Type B pancreatic cell (in vitro differentiated cells): ENCODE results near the gene TDRD10. TPM values are rescaled to one million over a fixed set of nuclear protein-coding genes. Genes with fewer than 3 reads are reported as not detected.

Experiments used
- DNase-seq: peaks from one replicate; pipeline ENCODE4 v3.0.0; 2021; ENCODE audit warnings: mixed read lengths; ENCODE audit not compliant: unreplicated experiment; ENCODE audit errors: extremely low spot score
- H3K27ac Mint-ChIP-seq: 2 replicates; pipeline ENCODE4 v1.8.0; 2021; ENCODE audit warnings: mild to moderate bottlenecking, mixed read lengths
- H3K27me3 Mint-ChIP-seq: 2 replicates; pipeline ENCODE4 v1.8.0; 2021; ENCODE audit warnings: mixed read lengths
- H3K36me3 Mint-ChIP-seq: 2 replicates; pipeline ENCODE4 v1.8.0; 2021; ENCODE audit warnings: mixed read lengths
- H3K4me1 Mint-ChIP-seq: one replicate; pipeline ENCODE4 v1.8.0; 2021; ENCODE audit warnings: mixed read lengths; ENCODE audit not compliant: unreplicated experiment
- H3K4me3 Mint-ChIP-seq: 2 replicates; pipeline ENCODE4 v1.8.0; 2021; ENCODE audit warnings: mild to moderate bottlenecking, mixed read lengths
- H3K9me3 Mint-ChIP-seq: 2 replicates; pipeline ENCODE4 v1.8.0; 2021; ENCODE audit warnings: mixed read lengths
- total RNA-seq: library from RNA; stranded (reverse); gene quantifications from 2 replicates; pipeline ENCODE4 v1.2.1, GENCODE V29; 2021; ENCODE audit warnings: low replicate concordance
- TF ChIP-seq, protein P1 (sequence below): fragments of 200-600 bp; sonication (generic); conservative IDR thresholded peaks from 2 replicates; pipeline ENCODE4 v1.5.0; 2021; ENCODE audit warnings: antibody characterized with exemption, mild to moderate bottlenecking

TDRD10 gene
- total RNA-seq, 1 donor from 2014 or later = not detected

DNA sequence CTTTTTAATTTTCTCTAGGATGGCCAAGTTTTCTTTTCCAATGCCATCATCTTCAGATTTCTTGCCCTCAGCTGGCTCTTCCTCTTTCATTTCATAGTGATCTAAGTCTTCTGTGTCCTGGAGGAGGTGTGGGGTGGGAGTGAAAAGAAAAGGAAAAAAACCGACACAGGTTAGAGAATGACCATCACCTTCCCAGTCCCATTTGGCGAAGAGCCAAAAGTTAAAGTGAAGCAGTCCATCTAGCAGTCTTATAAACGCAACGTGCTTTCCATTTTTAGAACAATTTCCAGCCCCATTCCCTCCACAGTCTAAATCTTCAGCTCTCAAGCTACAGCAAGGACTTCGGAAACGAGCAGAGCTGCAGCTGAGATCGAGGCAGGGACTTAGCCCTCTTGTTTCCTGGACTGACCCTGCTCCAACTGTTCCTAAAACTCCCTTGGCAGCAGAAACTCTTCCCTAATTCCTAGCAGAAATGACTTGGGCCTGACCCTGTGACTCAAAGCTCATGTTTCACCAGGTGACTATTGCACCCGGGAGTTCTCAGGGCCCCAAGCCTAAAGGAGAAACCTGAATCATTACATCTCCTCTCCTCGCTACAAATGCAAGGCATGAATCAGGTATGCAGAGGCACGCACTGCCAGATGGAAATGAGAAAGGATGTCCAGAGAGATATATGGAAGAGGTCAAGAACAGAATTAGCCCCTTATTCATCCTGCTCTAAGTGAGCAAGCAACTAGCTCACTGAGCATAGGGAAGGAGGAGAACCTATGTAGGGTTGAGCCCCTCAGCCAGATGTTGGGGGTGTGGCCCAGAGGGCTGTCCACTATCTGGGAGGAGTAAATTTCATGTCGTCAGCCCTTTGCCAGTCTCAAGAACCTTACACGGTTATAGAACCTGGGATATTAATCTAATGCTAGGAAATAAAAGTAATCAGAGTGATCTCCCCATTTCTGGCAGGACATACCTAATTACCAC is 51.3 kb downstream of the TDRD10 start:
- Mint-ChIP-seq H3K36me3 (peaks cover 32% of the 10 kb centered on the region), H3K4me3 (no peak overlapping the region)

DNA sequence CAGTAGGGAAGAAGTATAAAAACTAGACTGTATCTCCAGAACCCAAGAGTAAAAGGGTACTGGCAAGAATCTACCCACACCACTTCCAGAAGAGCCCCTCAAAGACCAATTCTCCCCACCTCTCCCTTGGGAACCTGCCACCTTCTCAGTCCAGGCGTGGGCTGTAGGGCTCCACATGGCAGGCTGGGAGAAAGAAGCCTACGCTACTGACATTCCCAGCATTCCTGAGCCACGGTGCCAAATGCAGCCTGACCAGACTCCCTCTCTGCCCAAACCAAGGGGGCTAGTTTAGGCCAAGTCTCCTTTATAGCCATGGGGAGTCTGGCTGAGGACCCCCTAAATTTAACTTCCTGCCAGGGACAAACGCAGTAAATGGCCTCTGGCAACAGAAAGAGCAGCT is 54.4 kb downstream of the TDRD10 start:
- peaks cover 17% of the 10 kb centered on the region for H3K36me3 Mint-ChIP-seq

More for the DNA sequence above, 51.3 kb downstream of the TDRD10 start:
- Mint-ChIP-seq H3K27me3 (no peaks in the 10 kb centered on the region), H3K9me3 (no peaks in the 10 kb centered on the region), H3K27ac (no peak overlapping the region), H3K4me1 (peaks cover 24% of the 10 kb centered on the region)
- TF ChIP-seq, protein P1, sequence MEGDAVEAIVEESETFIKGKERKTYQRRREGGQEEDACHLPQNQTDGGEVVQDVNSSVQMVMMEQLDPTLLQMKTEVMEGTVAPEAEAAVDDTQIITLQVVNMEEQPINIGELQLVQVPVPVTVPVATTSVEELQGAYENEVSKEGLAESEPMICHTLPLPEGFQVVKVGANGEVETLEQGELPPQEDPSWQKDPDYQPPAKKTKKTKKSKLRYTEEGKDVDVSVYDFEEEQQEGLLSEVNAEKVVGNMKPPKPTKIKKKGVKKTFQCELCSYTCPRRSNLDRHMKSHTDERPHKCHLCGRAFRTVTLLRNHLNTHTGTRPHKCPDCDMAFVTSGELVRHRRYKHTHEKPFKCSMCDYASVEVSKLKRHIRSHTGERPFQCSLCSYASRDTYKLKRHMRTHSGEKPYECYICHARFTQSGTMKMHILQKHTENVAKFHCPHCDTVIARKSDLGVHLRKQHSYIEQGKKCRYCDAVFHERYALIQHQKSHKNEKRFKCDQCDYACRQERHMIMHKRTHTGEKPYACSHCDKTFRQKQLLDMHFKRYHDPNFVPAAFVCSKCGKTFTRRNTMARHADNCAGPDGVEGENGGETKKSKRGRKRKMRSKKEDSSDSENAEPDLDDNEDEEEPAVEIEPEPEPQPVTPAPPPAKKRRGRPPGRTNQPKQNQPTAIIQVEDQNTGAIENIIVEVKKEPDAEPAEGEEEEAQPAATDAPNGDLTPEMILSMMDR = no peak
- DNase-seq = no peak

DNA sequence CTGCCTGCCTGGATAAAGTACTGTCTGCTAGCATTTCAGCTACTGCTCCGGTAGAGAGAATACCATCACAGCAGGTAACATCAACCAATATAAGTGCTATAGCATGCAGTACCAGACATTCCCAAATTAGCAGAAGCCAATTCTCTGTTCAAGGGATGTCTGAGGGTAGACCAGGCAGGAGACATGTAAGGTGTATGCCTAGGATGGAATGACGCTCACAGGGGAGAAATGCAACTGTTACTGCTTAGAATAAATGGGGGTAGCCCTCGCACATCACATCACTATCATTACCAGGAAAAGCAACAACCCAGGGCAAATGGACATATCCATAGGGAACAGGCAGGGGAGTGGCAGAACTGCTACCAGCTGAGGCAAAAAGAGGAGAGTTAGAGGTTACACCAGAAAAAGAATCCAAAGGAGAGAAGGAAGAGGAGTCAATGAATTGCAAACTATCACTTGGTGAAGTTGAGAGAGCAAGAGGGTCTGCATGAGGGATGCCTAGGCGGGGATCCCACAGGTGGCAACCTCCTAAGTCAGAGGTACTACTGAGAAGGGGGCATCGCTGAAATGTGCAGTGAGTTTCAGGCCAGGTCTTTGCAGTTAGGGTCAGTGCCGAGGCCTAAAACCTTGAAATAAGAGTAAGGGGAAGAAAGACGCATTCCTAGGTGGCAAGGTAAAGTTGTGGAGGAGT is 55.4 kb downstream of the TDRD10 start:
- peak overlapping the region; percentile 96 for H3K4me3 Mint-ChIP-seq
- TF ChIP-seq, protein P1 = no peak
- H3K27me3 Mint-ChIP-seq = no peaks in the 10 kb centered on the region
- H3K9me3 Mint-ChIP-seq = no peaks in the 10 kb centered on the region
- DNase-seq = no peak
- peak overlapping the region; percentile 90 for H3K27ac Mint-ChIP-seq
- H3K4me1 Mint-ChIP-seq = peaks cover 31% of the 10 kb centered on the region
- peaks cover 17% of the 10 kb centered on the region for H3K36me3 Mint-ChIP-seq

More for the DNA sequence above, 54.4 kb downstream of the TDRD10 start:
- Mint-ChIP-seq H3K4me1 (peaks cover 31% of the 10 kb centered on the region), H3K27ac (peak overlapping the region; percentile 69), H3K4me3 (peak overlapping the region; percentile 96), H3K27me3 (no peaks in the 10 kb centered on the region), H3K9me3 (no peaks in the 10 kb centered on the region)
- DNase-seq = no peak
- TF ChIP-seq, protein P1 = no peak

DNA sequence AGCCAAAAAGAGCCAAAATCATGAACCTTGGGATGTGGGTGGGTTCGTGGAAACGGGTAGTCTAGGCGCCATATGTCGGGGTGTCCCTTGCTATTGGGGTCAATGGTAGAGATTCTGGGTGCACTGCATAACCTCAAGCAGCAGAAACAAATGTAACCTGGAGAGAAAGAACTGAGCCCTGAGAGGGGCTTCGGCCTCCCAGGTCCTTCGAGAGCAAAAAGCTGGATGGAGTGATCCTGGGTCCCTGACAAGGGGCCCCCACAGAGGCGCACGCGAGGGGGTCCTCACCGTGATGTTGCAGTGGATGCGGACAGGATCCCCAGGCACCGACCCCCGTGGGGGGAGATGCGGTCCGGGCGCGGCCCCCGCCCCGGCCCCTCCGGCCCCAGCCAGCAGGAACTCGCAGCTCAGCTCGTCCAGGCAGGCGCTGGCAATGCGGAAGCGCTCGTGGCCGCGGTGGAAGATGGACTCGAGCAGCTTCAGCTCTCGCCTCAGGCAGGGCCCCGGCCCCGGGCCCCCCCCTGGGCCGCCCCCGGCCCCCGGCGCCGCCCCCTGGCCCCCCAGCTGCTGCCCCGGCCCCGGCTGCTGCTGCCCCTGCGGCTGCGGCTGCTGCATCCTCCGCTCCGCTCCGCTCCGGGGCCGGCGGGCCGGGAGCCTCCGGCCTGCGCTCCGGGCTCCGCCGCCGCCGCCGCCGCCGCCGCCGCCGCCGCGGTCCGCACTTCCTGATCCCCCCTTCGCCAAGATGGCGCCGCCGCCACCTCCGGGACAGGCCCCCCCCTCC is 56.1 kb downstream of the TDRD10 start, which contains the start of gene UBE2Q1:
Gene UBE2Q1 (minus strand): TSS at position 724 of the 781 bp plus-strand sequence. CDS start 109 bp downstream, at position 615.
- no peaks in the 10 kb centered on the region for H3K27me3 Mint-ChIP-seq
- no peaks in the 10 kb centered on the region for H3K9me3 Mint-ChIP-seq
- no peak for DNase-seq
- H3K27ac Mint-ChIP-seq = peak within 1 kb of the TSS; percentile 96
- TF ChIP-seq, protein P1 = no peak
- H3K4me1 Mint-ChIP-seq = peaks cover 31% of the 10 kb centered on the region
- peaks cover 17% of the 10 kb centered on the region for H3K36me3 Mint-ChIP-seq
- peak within 1 kb of the TSS; percentile 96 for H3K4me3 Mint-ChIP-seq
